HEK293 (cell line): Measurements from ENCODE around the gene POMT2.

Source experiments
- MYNN ChIP-seq: fragments of 450-650 bp; formaldehyde crosslinking; IDR thresholded peaks from 2 replicates; pipeline ENCODE4 v1.5.1; 2016; ENCODE audit warnings: missing biosample characterization, missing genetic modification characterization, borderline replicate concordance
- ZNF112 ChIP-seq: fragments of 450-650 bp; formaldehyde crosslinking; IDR thresholded peaks from 2 replicates; pipeline ENCODE4 v1.5.0; 2017; ENCODE audit warnings: missing biosample characterization, missing genetic modification characterization
- ZNF121 ChIP-seq: fragments of 450-650 bp; formaldehyde crosslinking; IDR thresholded peaks from 2 replicates; pipeline ENCODE4 v1.5.1; 2016; ENCODE audit warnings: missing biosample characterization, missing genetic modification characterization
- ZNF132 ChIP-seq: fragments of 450-650 bp; formaldehyde crosslinking; IDR thresholded peaks from 2 replicates; pipeline ENCODE4 v1.5.1; 2017; ENCODE audit warnings: missing biosample characterization, missing genetic modification characterization, borderline replicate concordance
- ZNF19 ChIP-seq: fragments of 450-650 bp; formaldehyde crosslinking; IDR thresholded peaks from 2 replicates; pipeline ENCODE4; 2016; ENCODE audit warnings: missing biosample characterization, missing genetic modification characterization, low read depth
- ZNF354C ChIP-seq: fragments of 450-650 bp; formaldehyde crosslinking; IDR thresholded peaks from 2 replicates; pipeline ENCODE4 v1.5.1; 2016; ENCODE audit warnings: missing biosample characterization, missing genetic modification characterization, low read depth, borderline replicate concordance
- ZNF548 ChIP-seq: fragments of 450-650 bp; formaldehyde crosslinking; IDR thresholded peaks from 2 replicates; pipeline ENCODE4 v1.5.1; 2016; ENCODE audit warnings: missing biosample characterization, missing genetic modification characterization
- ZNF610 ChIP-seq: fragments of 450-650 bp; formaldehyde crosslinking; IDR thresholded peaks from 2 replicates; pipeline ENCODE4 v1.5.1; 2016; ENCODE audit warnings: missing biosample characterization, missing genetic modification characterization, borderline replicate concordance
- TF ChIP-seq, protein P1 (sequence below): fragments of 450-650 bp; formaldehyde crosslinking; IDR thresholded peaks from 2 replicates; pipeline ENCODE4 v1.5.1; 2016; ENCODE audit warnings: missing biosample characterization, missing genetic modification characterization
- TF ChIP-seq, protein P2 (sequence below): fragments of 450-650 bp; formaldehyde crosslinking; IDR thresholded peaks from 2 replicates; pipeline ENCODE4 v1.5.1; 2016; ENCODE audit warnings: missing biosample characterization, missing genetic modification characterization

DNA sequence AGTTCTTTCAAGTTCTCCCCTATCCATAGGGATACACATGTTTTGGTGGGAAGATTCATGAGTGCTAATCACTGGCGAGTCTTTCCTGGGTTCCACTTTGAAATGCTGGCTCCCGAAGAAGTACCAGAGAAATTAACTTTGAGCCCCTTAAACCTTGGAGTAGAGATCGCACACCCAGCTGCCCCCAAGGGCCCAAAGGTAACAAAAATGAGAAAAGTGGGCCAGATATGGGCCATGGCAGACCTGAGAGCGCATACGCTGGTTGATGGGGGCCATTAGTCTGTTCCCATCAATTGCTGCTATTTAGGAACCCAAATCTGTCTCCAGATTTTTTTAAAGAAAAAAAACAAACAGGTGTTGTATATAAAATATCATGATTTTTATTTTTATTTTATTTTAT is 2.3 kb upstream of the POMT2 start:
- TF ChIP-seq ZNF121 (tag by site-specific recombination) (no peak), ZNF19 (tag by site-specific recombination) (no peak), ZNF132 (tag by site-specific recombination) (no peak), ZNF548 (no peak), MYNN (tag by site-specific recombination) (no peak), ZNF112 (tag by site-specific recombination) (no peak), ZNF610 (tag by site-specific recombination) (no peak), ZNF354C (no peak)
- TF ChIP-seq, protein P1, sequence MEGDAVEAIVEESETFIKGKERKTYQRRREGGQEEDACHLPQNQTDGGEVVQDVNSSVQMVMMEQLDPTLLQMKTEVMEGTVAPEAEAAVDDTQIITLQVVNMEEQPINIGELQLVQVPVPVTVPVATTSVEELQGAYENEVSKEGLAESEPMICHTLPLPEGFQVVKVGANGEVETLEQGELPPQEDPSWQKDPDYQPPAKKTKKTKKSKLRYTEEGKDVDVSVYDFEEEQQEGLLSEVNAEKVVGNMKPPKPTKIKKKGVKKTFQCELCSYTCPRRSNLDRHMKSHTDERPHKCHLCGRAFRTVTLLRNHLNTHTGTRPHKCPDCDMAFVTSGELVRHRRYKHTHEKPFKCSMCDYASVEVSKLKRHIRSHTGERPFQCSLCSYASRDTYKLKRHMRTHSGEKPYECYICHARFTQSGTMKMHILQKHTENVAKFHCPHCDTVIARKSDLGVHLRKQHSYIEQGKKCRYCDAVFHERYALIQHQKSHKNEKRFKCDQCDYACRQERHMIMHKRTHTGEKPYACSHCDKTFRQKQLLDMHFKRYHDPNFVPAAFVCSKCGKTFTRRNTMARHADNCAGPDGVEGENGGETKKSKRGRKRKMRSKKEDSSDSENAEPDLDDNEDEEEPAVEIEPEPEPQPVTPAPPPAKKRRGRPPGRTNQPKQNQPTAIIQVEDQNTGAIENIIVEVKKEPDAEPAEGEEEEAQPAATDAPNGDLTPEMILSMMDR (tag by site-specific recombination), result no peak
- TF ChIP-seq, protein P2, sequence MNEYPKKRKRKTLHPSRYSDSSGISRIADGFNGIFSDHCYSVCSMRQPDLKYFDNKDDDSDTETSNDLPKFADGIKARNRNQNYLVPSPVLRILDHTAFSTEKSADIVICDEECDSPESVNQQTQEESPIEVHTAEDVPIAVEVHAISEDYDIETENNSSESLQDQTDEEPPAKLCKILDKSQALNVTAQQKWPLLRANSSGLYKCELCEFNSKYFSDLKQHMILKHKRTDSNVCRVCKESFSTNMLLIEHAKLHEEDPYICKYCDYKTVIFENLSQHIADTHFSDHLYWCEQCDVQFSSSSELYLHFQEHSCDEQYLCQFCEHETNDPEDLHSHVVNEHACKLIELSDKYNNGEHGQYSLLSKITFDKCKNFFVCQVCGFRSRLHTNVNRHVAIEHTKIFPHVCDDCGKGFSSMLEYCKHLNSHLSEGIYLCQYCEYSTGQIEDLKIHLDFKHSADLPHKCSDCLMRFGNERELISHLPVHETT (tag by site-specific recombination), result no peak
